HG02870 (cell line): ENCODE measurements around the gene DNAJC15.
A peak's percentile ranks its signal among the peaks of the same experiment; 100 is the strongest.
"Not testable (repeated sequence)": the region's sequence is repeated elsewhere in the genome, so short reads cannot be mapped to it uniquely, and the experiment has no call there.

ENCODE experiments used
- ATAC-seq: cut with Tn5 transposase; IDR thresholded peaks from one replicate; pipeline ENCODE4 v1.9.1; 2021; ENCODE audit warnings: mild to moderate bottlenecking, moderate library complexity; ENCODE audit not compliant: unreplicated experiment

Gene DNAJC15

GRCh38 chr13:43042410-43042921 is 19.1 kb downstream of the DNAJC15 start:
- ATAC-seq, result no peak

- ATAC-seq, result no peak
Observed at GRCh38 chr13:43044720-43045301, 21.4 kb downstream of the DNAJC15 start.

- ATAC-seq, result not testable (repeated sequence)
Observed at GRCh38 chr13:43045302-43045773, 22.0 kb downstream of the DNAJC15 start.

GRCh38 chr13:43046259-43046658 is 22.9 kb downstream of the DNAJC15 start:
- no peak for ATAC-seq

GRCh38 chr13:43054803-43055802 is 31.7 kb downstream of the DNAJC15 start:
- ATAC-seq, result no peak

- no peak for ATAC-seq
Observed at GRCh38 chr13:43057653-43058317, 34.4 kb downstream of the DNAJC15 start.

GRCh38 chr13:43058318-43058674 is 34.9 kb downstream of the DNAJC15 start:
- no peak for ATAC-seq

GRCh38 chr13:43058831-43059230 is 35.4 kb downstream of the DNAJC15 start:
- ATAC-seq, result no peak

- ATAC-seq, result not testable (repeated sequence)
Observed at GRCh38 chr13:43059779-43060178, 36.4 kb downstream of the DNAJC15 start.

- not testable (repeated sequence) for ATAC-seq
Observed at GRCh38 chr13:43060806-43061205, 37.4 kb downstream of the DNAJC15 start.

GRCh38 chr13:43061496-43062280 is 38.3 kb downstream of the DNAJC15 start:
- ATAC-seq, result no peak

- ATAC-seq, result no peak
Observed at GRCh38 chr13:43071824-43072223, 48.4 kb downstream of the DNAJC15 start.

- ATAC-seq, result no peak
Observed at GRCh38 chr13:43072394-43072793, 49.0 kb downstream of the DNAJC15 start.

GRCh38 chr13:43074824-43075510 is 51.6 kb downstream of the DNAJC15 start:
- peak; percentile 89 for ATAC-seq

GRCh38 chr13:43075511-43075902 is 52.1 kb downstream of the DNAJC15 start:
- ATAC-seq, result not testable (repeated sequence)

- no peak for ATAC-seq
Observed at GRCh38 chr13:43077046-43077445, 53.7 kb downstream of the DNAJC15 start.

GRCh38 chr13:43077461-43077860 is 54.1 kb downstream of the DNAJC15 start:
- no peak for ATAC-seq

- no peak for ATAC-seq
Observed at GRCh38 chr13:43077906-43078305, 54.5 kb downstream of the DNAJC15 start.

GRCh38 chr13:43078399-43078798 is 55.0 kb downstream of the DNAJC15 start:
- ATAC-seq, result no peak

- ATAC-seq, result no peak
Observed at GRCh38 chr13:43079392-43079931, 56.1 kb downstream of the DNAJC15 start.
